ENCODE results near the gene DHCR24. TPM values are rescaled to one million over a fixed set of nuclear protein-coding genes. Genes with fewer than 3 reads are reported as not detected.

DHCR24 gene
- total RNA-seq, 2 donors from 2014 or later = 23.6 to 32.3 TPM

DNA sequence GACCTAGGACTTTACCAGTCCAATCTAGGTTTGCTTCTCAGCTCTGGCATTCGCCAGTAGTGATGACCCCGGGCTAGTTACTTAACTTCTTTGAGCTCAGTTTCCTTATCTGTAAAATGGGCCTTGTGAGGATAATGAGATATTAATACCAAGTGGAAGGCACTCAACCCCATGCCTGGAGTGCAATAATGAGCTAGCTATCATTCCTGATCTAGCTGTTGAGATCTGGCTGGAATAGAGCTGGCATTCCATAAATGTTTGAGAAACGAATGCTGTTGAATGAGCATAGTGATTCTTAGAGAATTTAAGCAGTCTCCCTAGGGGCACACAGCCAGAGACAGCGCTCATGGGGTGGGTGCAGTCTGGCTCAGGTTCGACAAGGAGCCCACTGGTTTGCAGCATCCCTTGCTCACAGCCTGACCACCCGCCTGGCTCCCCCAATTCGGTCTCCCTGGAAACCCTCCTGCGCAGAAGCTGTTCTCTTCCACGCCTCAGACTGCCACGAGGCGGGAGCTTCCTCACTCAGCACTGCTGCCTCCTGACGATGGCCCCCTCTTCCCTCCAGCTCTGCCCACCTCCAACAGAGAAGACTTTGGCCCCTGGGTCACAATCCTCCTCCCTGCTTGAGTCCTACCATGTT is 32.5 kb downstream of the DHCR24 start:
- intact Hi-C loops (cut with DNase I) = no loop called here
- Histone ChIP-seq H3K27ac (no peak overlapping the region), H3K4me3 (no peak overlapping the region), H3K4me1 (peaks cover 4% of the 10 kb centered on the region), H3K9me3 (no peaks in the 10 kb centered on the region), H3K27me3 (no peaks in the 10 kb centered on the region), H3K36me3 (replicated peaks in 1 of 2; ENCODE audit: insufficient read depth in 1 of 2, low read depth in 2 of 2) (peaks cover 5 to 10% of the 10 kb centered on the region in 2 donors)
- DNase-seq (no peak), ATAC-seq (no peak)
- 90 to 91% methylated on average over 11 to 12 of the region's 12 CpGs for WGBS, 2 donors
- TF ChIP-seq, protein P1, sequence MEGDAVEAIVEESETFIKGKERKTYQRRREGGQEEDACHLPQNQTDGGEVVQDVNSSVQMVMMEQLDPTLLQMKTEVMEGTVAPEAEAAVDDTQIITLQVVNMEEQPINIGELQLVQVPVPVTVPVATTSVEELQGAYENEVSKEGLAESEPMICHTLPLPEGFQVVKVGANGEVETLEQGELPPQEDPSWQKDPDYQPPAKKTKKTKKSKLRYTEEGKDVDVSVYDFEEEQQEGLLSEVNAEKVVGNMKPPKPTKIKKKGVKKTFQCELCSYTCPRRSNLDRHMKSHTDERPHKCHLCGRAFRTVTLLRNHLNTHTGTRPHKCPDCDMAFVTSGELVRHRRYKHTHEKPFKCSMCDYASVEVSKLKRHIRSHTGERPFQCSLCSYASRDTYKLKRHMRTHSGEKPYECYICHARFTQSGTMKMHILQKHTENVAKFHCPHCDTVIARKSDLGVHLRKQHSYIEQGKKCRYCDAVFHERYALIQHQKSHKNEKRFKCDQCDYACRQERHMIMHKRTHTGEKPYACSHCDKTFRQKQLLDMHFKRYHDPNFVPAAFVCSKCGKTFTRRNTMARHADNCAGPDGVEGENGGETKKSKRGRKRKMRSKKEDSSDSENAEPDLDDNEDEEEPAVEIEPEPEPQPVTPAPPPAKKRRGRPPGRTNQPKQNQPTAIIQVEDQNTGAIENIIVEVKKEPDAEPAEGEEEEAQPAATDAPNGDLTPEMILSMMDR (IDR thresholded peaks at IDR 0.05) = no peak
- TF ChIP-seq POLR2A (IDR thresholded peaks at IDR 0.05) = no peak

GRCh38 chr1:54853793-54854370 is 33.1 kb downstream of the DHCR24 start:
- intact Hi-C loops (cut with DNase I) = no loop called here
- peaks cover 4% of the 10 kb centered on the region for H3K4me1 ChIP-seq
- no peak for TF ChIP-seq POLR2A (IDR thresholded peaks at IDR 0.05)
- TF ChIP-seq, protein P1 (IDR thresholded peaks at IDR 0.05) = no peak
- no peak overlapping the region for H3K27ac ChIP-seq
- H3K36me3 ChIP-seq (replicated peaks in 1 of 2; ENCODE audit: insufficient read depth in 1 of 2, low read depth in 2 of 2) = peaks cover 5 to 10% of the 10 kb centered on the region in 2 donors
- 87 to 93% methylated on average over 8 to 11 of the region's 12 CpGs for WGBS, 2 donors
- DNase-seq (no peak), ATAC-seq (no peak)
- H3K4me3 ChIP-seq = no peak overlapping the region
- H3K9me3 ChIP-seq = no peaks in the 10 kb centered on the region
- H3K27me3 ChIP-seq = no peaks in the 10 kb centered on the region

- no peaks in the 10 kb centered on the region for H3K9me3 ChIP-seq
- H3K27ac ChIP-seq = no peak overlapping the region
- intact Hi-C loops (cut with DNase I) = no loop called here
- H3K4me1 ChIP-seq = peaks cover 4% of the 10 kb centered on the region
- H3K36me3 ChIP-seq (replicated peaks in 1 of 2; ENCODE audit: insufficient read depth in 1 of 2, low read depth in 2 of 2) = peaks cover 5 to 10% of the 10 kb centered on the region in 2 donors
- TF ChIP-seq, protein P1 (IDR thresholded peaks at IDR 0.05) = no peak
- TF ChIP-seq POLR2A (IDR thresholded peaks at IDR 0.05) = no peak
- H3K4me3 ChIP-seq = no peak overlapping the region
- WGBS, 2 donors = 92 to 95% methylated on average over 7 to 8 of the region's 9 CpGs
- DNase-seq = no peak
- no peaks in the 10 kb centered on the region for H3K27me3 ChIP-seq
- ATAC-seq = no peak
These were observed 33.8 kb downstream of the DHCR24 start for GRCh38 chr1:54853096-54853792.

GRCh38 chr1:54851936-54852524 is 35.0 kb downstream of the DHCR24 start:
- Histone ChIP-seq H3K27ac (no peak overlapping the region), H3K9me3 (no peaks in the 10 kb centered on the region), H3K27me3 (no peaks in the 10 kb centered on the region), H3K4me1 (peaks cover 4% of the 10 kb centered on the region), H3K4me3 (no peak overlapping the region), H3K36me3 (replicated peaks in 1 of 2; ENCODE audit: insufficient read depth in 1 of 2, low read depth in 2 of 2) (peaks cover 5 to 10% of the 10 kb centered on the region in 2 donors)
- TF ChIP-seq, protein P1 (IDR thresholded peaks at IDR 0.05) = no peak
- TF ChIP-seq POLR2A (IDR thresholded peaks at IDR 0.05) = no peak
- no peak for DNase-seq
- intact Hi-C loops (cut with DNase I) = no loop called here
- ATAC-seq = no peak
- 86 to 89% methylated on average over 14 to 17 of the region's 17 CpGs for WGBS, 2 donors

Measured in body of pancreas (tissue), 4 donors.